Stromal cell of bone marrow (primary cell): Measurements from ENCODE around the gene BCAS3.
A peak's percentile ranks its signal among the peaks of the same experiment; 100 is the strongest.

Experiments
- DNase-seq: peaks from one replicate; pipeline ENCODE4 v3.0.0-alpha.2; 2012; ENCODE audit warnings: low read depth

Gene BCAS3

GRCh38 chr17:61159221-61159814, 481.7 kb downstream of the BCAS3 start:
- no peak for DNase-seq

- DNase-seq: no peak
Observed at GRCh38 chr17:61160204-61160603, 482.6 kb downstream of the BCAS3 start.

- no peak for DNase-seq
Observed at GRCh38 chr17:61160789-61161445, 483.3 kb downstream of the BCAS3 start.

- DNase-seq: no peak
Observed at GRCh38 chr17:61161615-61162134, 484.0 kb downstream of the BCAS3 start.

GRCh38 chr17:61164517-61164916, 486.9 kb downstream of the BCAS3 start:
- no peak for DNase-seq

GRCh38 chr17:61167075-61167474, 489.4 kb downstream of the BCAS3 start:
- DNase-seq: no peak

GRCh38 chr17:61168506-61168905, 490.9 kb downstream of the BCAS3 start:
- DNase-seq: no peak

GRCh38 chr17:61174310-61174709, 496.7 kb downstream of the BCAS3 start:
- no peak for DNase-seq

GRCh38 chr17:61175298-61176142, 497.9 kb downstream of the BCAS3 start:
- no peak for DNase-seq

- no peak for DNase-seq
Observed at GRCh38 chr17:61177351-61177750, 499.7 kb downstream of the BCAS3 start.

- DNase-seq: no peak
Observed at GRCh38 chr17:61178284-61178683, 500.6 kb downstream of the BCAS3 start.

- no peak for DNase-seq
Observed at GRCh38 chr17:61179380-61179806, 501.7 kb downstream of the BCAS3 start.

- no peak for DNase-seq
Observed at GRCh38 chr17:61183793-61184192, 506.1 kb downstream of the BCAS3 start.

- no peak for DNase-seq
Observed at GRCh38 chr17:61185385-61185784, 507.7 kb downstream of the BCAS3 start.

GRCh38 chr17:61187038-61187437, 509.4 kb downstream of the BCAS3 start:
- DNase-seq: no peak

- no peak for DNase-seq
Observed at GRCh38 chr17:61188081-61188480, 510.4 kb downstream of the BCAS3 start.

GRCh38 chr17:61189968-61190367, 512.3 kb downstream of the BCAS3 start:
- no peak for DNase-seq

GRCh38 chr17:61196302-61196704, 518.7 kb downstream of the BCAS3 start:
- no peak for DNase-seq

GRCh38 chr17:61196799-61197198, 519.1 kb downstream of the BCAS3 start:
- DNase-seq: no peak

- no peak for DNase-seq
Observed at GRCh38 chr17:61199431-61200338, 522.0 kb downstream of the BCAS3 start.

- DNase-seq: no peak
Observed at GRCh38 chr17:61200339-61200715, 522.7 kb downstream of the BCAS3 start.

- peak; percentile 91 for DNase-seq
Observed at GRCh38 chr17:61201211-61201610, 523.6 kb downstream of the BCAS3 start.
